Urinary bladder (tissue), 4 donors: ENCODE data around the gene NIPAL3. TPM values are rescaled to one million over a fixed set of nuclear protein-coding genes. Genes with fewer than 3 reads are reported as not detected.

ENCODE experiments used
- DNase-seq: peaks from one replicate; pipeline ENCODE4 v3.0.0-alpha.2; 2015; ENCODE audit errors: extremely low spot score
- H3K27ac ChIP-seq: one replicate; pipeline ENCODE4 v1.5.1; 2013; ENCODE audit warnings: low read depth, mild to moderate bottlenecking, moderate library complexity
- H3K36me3 ChIP-seq: one replicate; pipeline ENCODE4 v1.6.1; 2013; ENCODE audit warnings: mild to moderate bottlenecking, moderate library complexity; ENCODE audit not compliant: insufficient read depth
- H3K4me1 ChIP-seq: one replicate; pipeline ENCODE4 v1.6.1; 2013; ENCODE audit warnings: mild to moderate bottlenecking, moderate library complexity; ENCODE audit not compliant: insufficient read depth
- H3K4me3 ChIP-seq: one replicate; pipeline ENCODE4 v1.5.1; 2013; ENCODE audit warnings: low read depth, low read length
- WGBS: extraction: QIAGEN DNeasy Blood & Tissue Kit; methylation state at CpG from one replicate; pipeline ENCODE4 v1.1.7; 2013; 5-methylcytosine and 5-hydroxymethylcytosine counted together
- polyA plus RNA-seq: library from polyadenylated mRNA; stranded (reverse); fragments of 200-250 nt; gene quantifications from one replicate; pipeline ENCODE4 v1.2.3, GENCODE V29; 2013
- total RNA-seq: library from RNA; depleted of rRNA; stranded (reverse); fragments of >200 nt; gene quantifications from one replicate; pipeline ENCODE4 v1.2.3, GENCODE V29; 2014
- donor health status: healthy with polysubstance abuse.
- donor health status: healthy.

The NIPAL3 gene
- total and polyA plus RNA-seq, 2 donors: 10.8 to 13.9 TPM

DNA sequence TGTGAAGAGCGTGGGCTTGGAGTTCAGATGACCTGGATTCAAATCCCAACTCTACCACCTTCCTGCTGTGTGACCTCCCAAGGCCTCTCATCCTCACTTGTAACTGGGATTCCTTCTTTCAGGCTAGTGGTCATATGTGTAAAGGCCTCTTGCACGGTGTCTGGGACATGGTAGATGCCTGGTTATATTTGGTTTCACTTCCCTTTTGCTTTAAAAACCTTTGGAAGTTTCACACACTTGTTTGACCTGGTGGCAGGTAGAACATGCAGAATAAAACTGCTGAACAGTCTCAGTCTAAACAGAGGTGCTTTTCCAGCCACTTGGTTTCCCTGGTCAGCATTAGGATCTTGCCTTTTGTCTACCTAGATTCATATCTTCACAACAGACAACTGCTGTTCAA, 50.0 kb downstream of the NIPAL3 start:
- WGBS: 97% methylated on average over 2 of the region's 2 CpGs
- DNase-seq: no peak
- H3K4me3 ChIP-seq: no peak overlapping the region
- no peak overlapping the region for H3K27ac ChIP-seq
- no peaks in the 10 kb centered on the region for H3K4me1 ChIP-seq
- no peaks in the 10 kb centered on the region for H3K36me3 ChIP-seq

DNA sequence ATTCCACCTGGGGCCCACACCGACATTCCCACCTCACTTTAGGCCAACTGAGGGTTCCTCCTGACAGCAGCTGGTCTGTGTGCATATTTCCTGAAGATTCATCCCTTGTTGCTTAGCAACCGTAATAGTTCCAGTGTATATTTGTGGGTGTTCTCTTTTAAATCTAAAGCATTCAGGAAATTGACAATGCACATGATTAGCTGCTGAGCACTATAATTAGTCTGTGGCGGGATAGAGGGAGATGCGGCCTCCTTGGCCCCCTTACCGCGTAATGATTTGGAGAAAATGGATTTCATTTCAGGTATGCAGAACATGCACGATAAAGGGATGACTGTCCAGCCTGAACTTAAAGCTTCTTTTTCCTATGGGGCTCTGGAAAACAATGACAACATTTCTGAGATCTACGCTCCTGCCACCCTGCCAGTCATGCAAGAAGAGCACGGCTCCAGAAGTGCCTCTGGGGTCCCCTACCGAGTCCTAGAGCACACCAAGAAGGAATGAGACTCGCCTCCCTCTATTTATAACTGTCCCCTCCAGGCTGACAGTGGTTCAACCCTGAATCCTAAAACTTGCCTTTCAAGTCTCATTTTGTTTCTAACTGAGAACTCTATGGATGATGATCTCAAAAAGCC, 53.2 kb downstream of the NIPAL3 start:
- no peak for DNase-seq
- 85% methylated on average over 11 of the region's 11 CpGs for WGBS
- no peak overlapping the region for H3K4me3 ChIP-seq
- H3K27ac ChIP-seq: no peak overlapping the region
- no peaks in the 10 kb centered on the region for H3K36me3 ChIP-seq
- H3K4me1 ChIP-seq: no peaks in the 10 kb centered on the region

DNA sequence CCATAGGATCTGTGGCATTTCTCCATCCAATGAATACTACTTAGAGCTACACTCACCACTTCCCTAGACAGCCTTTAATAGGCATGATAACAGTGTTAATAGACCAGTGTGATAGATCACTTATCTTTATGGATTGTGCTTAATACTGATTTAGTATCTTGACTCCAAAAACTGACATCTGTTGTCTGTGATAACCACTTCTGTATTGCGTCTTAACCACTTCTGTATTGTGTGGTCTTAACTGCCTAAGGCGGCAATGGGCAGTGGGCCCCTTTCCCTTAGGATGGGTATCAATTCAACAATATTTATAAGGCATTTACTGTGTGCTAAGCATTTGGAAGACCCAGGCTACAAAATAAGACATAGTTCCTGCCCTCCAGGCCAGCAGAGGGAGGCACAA, 55.0 kb downstream of the NIPAL3 start:
- Histone ChIP-seq H3K4me3 (no peak overlapping the region), H3K36me3 (no peaks in the 10 kb centered on the region), H3K27ac (no peak overlapping the region), H3K4me1 (no peaks in the 10 kb centered on the region)
- DNase-seq: no peak
- WGBS: 66% methylated on average over 2 of the region's 2 CpGs

DNA sequence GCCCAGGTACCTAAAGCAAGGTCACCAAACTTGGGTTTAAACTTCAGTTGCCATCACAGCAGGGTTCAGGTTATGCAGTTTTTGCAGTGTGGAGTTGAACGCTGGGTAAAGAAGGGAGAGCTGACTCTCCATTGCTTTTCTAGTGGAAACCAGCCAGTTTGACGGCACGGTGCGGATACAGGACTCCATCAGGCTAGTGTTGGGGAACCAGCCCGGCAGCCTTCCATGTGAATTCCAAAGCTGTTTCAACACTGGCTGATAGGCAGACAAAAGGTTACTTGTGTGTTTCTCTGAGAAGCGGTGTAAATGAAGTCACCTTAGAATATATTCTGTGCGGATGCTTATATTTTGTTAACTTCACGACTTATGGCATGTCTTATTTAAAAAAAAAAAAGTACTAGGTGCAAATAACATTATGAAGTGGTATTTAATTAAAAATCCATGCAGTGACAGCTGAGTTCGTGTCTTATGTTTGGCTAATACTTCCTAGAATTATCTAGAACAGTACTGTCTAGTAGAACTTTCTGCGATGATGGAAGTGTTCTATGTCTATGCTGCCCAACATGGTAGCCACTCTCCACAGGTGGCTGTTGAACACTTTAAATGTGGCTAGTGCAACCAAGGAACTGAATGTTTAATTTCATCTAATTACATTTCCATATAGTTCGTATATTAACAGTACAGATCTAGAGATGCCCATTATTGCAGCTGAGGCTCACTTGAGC, 57.1 kb downstream of the NIPAL3 start:
- Histone ChIP-seq H3K27ac (no peak overlapping the region), H3K36me3 (no peaks in the 10 kb centered on the region)
- 81% methylated on average over 11 of the region's 11 CpGs for WGBS

DNA sequence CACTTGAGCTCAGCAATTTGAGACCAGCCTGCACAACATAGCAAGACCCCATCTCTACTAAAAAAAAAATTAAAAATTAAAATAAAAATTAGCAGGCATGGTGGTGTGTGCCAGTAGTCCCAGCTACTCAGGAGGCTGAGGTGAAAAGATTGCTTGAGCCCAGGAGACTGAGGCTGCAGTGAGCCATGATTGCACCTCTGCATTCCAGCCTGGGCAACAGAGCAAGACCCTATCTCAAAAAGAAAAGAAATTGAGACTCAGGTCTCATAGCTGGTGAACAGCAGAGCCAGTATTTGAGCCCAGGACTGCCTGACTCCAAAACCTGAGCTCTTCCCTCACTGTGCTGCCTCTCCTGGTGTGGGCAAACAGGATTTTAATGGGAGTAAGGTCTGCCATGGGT, 58.6 kb downstream of the NIPAL3 start:
- DNase-seq: no peak
- Histone ChIP-seq H3K27ac (no peak overlapping the region), H3K36me3 (no peaks in the 10 kb centered on the region), H3K4me1 (no peaks in the 10 kb centered on the region), H3K4me3 (no peak overlapping the region)

More for the DNA sequence above, 57.1 kb downstream of the NIPAL3 start:
- peak; percentile 8 for DNase-seq
- no peak overlapping the region for H3K4me3 ChIP-seq
- H3K4me1 ChIP-seq: no peaks in the 10 kb centered on the region

DNA sequence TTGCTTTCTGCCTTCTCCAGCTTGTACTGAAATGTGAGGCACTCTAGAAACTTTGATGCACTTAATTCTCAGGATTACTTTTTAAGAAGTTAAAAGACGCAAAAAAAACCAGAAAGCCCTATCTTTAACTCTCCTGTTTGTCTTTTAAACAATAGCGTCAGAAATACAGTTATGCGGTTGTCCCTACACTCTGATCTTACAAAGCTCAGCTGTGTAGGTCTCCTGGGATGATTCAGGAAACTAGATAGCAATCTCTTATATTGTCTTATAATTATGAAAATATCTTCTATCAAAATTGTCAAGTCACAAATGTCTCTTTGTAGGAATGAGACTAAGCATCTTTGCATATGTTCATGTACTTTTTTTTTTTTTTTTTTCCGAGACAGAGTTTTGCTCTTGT, 60.1 kb downstream of the NIPAL3 start:
- no peaks in the 10 kb centered on the region for H3K36me3 ChIP-seq
- 62% methylated on average over 4 of the region's 4 CpGs for WGBS
- H3K4me1 ChIP-seq: no peaks in the 10 kb centered on the region
- DNase-seq: no peak
- H3K27ac ChIP-seq: no peak overlapping the region
- no peak overlapping the region for H3K4me3 ChIP-seq

DNA sequence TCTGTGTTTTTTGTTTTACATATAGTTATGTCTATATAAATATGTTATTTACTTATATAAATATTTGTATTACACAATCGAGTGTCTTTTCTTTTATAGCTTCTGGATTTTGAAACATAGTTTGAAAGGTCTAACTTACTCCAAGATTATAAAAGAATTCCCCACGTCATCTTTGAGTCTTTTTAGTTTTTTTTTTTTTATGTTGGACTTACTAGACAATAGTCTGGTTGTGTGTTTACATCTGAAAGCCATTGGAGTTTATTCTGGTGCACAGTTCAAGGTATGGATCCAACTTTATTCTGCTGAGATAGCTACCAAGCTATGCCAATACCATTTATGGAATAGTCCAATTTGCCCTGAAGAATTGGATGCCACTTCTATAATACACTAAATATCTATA, 61.0 kb downstream of the NIPAL3 start:
- Histone ChIP-seq H3K36me3 (no peaks in the 10 kb centered on the region), H3K4me3 (no peak overlapping the region), H3K4me1 (no peaks in the 10 kb centered on the region), H3K27ac (no peak overlapping the region)
- WGBS: 30% methylated on average over 2 of the region's 2 CpGs
- no peak for DNase-seq

DNA sequence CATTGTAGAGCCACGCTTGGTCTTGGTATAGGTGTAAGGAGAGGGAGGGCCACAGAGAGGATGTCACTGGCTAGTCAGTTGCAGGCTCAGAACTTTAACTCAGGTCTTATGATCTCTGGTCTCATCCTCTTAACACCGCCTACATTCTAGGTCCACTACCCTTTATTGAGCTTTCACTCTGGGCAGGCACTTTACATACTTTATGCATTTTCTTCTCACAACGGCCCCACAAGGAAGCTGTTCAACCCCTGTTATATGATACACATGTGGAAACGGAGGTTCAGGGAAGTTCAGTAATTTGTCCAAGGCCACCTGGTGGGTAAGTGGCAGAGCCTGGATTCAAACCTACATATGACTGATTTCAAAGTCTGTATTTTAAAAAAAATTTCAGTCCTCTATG, 61.7 kb downstream of the NIPAL3 start:
- DNase-seq: no peak
- no peak overlapping the region for H3K4me3 ChIP-seq
- 78% methylated on average over 4 of the region's 4 CpGs for WGBS
- H3K4me1 ChIP-seq: no peaks in the 10 kb centered on the region
- H3K36me3 ChIP-seq: no peaks in the 10 kb centered on the region
- no peak overlapping the region for H3K27ac ChIP-seq

DNA sequence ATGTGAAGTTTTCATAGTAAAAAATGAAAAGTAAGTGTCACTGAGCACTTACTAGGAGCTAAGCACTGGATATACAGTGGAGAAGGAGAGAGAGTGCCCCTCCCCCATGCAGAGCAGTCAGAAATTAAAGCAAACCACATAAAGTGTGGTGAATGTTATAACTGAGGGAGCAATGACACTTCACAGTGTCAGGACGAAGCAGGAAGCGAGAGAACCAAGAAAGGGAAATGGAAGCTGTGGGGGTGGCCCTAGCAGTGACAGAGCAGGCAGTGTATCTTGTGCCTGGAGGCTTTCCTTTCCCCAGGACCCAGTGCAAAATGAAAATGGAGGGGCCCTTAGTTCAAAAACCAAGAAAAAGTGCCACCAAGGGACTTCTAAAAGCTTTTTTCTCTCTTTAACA, 65.5 kb downstream of the NIPAL3 start:
- 68% methylated on average over 2 of the region's 2 CpGs for WGBS
- H3K27ac ChIP-seq: no peak overlapping the region
- H3K36me3 ChIP-seq: no peaks in the 10 kb centered on the region
- no peaks in the 10 kb centered on the region for H3K4me1 ChIP-seq
- no peak for DNase-seq
- H3K4me3 ChIP-seq: no peak overlapping the region

DNA sequence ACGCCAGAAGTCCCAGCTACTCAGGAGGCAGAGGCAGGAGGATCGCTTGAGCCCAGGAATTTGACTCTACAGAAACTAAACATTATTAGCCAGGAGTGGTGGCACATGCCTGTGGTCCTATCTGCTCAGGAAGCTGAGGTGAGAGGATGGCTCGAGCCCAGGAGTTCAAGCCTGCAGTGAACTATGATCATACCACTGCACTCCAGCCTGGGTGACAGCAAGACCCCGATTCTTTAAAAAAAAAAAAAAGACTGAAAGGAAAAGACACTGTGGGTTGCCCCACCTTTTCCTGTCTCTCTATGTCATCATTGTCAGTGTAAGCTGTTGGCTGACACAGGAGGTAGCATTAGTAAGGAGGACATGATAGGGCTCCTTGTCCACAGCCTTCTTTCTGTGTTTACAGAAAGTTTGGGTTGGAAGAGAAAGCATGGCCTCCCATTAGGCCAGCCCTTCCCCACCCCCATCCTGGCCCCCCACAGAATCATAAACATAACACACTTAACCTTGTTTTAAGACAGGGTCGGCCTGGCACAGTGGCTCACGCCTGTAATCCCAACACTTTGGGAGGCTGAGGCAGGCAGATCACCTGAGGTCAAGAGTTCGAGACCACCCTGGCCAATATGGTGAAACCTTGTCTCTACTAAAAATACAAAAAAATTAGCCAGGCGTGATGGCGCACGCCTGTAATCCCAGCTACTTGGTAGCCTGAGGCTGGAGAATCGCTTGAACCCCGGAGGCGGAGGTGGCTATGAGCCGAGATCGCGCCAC, 66.4 kb downstream of the NIPAL3 start:
- no peak for DNase-seq
- Histone ChIP-seq H3K4me3 (no peak overlapping the region), H3K4me1 (no peaks in the 10 kb centered on the region), H3K36me3 (no peaks in the 10 kb centered on the region), H3K27ac (no peak overlapping the region)
- 86% methylated on average over 16 of the region's 16 CpGs for whole genome bisulfite sequencing

DNA sequence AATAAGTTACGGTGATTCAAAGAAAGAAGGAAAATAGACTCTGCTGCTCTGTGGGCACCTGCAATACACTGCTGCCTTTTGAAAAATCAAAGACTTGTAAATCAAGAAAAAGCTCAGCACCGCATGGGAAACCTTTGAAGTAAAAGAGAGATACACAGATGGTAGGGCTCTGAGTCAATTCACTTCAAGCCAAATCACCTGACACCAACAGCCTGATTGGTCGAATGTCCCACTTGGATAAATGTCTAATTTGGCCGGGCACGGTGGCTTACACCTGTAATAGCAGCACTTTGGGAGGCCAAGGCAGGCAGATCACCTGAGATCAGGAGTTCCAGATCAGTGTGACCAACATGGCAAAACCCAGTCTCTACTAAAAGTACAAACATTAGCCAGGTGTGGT, 67.8 kb downstream of the NIPAL3 start:
- Histone ChIP-seq H3K4me1 (no peaks in the 10 kb centered on the region), H3K4me3 (no peak overlapping the region), H3K36me3 (no peaks in the 10 kb centered on the region), H3K27ac (no peak overlapping the region)
- no peak for DNase-seq
- 90% methylated on average over 5 of the region's 5 CpGs for WGBS

DNA sequence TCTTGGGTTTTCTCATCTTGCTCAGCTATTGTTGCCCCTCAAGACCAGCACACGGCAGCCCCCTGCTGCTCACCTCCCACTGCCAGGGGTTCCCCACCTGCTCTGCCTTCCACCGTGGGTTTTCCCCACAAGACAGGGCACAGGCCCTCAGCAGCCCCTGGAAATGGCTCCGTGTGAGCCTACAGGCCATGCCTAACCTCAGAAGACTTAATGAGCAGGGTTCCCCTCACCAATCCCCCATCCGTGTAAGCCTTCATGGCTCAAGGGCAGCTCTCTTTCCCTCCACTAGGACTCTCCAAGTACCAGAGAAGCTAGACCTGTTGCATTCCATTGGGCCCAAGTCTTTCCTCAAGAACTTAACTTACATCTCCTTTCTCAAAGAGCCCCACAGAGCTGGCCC, 68.6 kb downstream of the NIPAL3 start:
- H3K4me1 ChIP-seq: no peaks in the 10 kb centered on the region
- DNase-seq: no peak
- 71% methylated on average over 4 of the region's 4 CpGs for WGBS

DNA sequence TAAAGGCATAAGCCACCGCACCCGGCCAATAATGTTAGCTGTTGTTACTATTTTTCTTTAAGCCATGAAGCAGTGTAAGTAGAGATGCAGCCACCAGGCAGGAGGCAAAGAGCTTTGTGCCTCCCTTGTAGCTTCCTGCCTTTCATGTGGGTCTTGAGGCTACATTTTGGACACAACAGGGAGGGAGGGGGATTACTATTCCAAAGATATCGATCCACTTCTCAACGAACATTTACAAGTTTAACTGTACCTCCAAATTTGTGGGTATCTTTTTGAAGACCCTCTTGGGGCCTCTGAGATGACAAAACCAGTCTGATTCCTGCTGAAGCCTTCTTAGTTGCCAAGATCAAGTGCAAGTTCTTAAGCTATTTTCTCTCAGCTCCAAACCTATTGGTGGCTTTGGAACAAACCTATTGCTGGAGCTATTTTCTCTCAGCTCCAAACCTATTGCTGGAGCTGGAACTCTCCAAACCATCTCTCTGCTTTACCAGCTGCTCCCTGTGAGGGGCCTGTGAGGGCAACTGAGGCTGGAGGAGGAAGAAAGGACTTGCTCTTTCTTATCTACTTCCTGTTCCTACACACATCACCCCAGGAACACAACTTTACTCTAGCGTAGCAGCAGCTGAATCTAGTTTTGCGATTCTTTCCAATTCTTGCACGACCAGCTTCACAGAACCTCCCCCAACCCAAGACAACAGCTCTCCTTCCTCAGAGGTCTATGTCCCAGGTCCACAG, 70.9 kb downstream of the NIPAL3 start:
- Histone ChIP-seq H3K4me1 (no peaks in the 10 kb centered on the region), H3K36me3 (no peaks in the 10 kb centered on the region), H3K27ac (no peak overlapping the region), H3K4me3 (no peak overlapping the region)
- no peak for DNase-seq
- 73% methylated on average over 7 of the region's 7 CpGs for WGBS

More for the DNA sequence above, 68.6 kb downstream of the NIPAL3 start:
- Histone ChIP-seq H3K27ac (no peak overlapping the region), H3K36me3 (no peaks in the 10 kb centered on the region), H3K4me3 (no peak overlapping the region)
